GM19351 (cell line): Measurements from ENCODE around the gene C3orf22.
"Not testable (repeated sequence)": the region's sequence is repeated elsewhere in the genome, so short reads cannot be mapped to it uniquely, and the experiment has no call there.

ENCODE experiments used
- ATAC-seq: cut with Tn5 transposase; IDR thresholded peaks from one replicate; pipeline ENCODE4 v1.9.1; 2021; ENCODE audit warnings: mild to moderate bottlenecking, moderate library complexity; ENCODE audit not compliant: unreplicated experiment

Gene C3orf22, protein sequence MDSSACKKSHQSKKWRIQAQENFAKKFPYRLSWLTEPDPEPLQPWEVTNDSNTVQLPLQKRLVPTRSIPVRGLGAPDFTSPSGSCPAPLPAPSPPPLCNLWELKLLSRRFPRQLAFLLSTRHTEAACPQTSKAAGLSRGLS

DNA sequence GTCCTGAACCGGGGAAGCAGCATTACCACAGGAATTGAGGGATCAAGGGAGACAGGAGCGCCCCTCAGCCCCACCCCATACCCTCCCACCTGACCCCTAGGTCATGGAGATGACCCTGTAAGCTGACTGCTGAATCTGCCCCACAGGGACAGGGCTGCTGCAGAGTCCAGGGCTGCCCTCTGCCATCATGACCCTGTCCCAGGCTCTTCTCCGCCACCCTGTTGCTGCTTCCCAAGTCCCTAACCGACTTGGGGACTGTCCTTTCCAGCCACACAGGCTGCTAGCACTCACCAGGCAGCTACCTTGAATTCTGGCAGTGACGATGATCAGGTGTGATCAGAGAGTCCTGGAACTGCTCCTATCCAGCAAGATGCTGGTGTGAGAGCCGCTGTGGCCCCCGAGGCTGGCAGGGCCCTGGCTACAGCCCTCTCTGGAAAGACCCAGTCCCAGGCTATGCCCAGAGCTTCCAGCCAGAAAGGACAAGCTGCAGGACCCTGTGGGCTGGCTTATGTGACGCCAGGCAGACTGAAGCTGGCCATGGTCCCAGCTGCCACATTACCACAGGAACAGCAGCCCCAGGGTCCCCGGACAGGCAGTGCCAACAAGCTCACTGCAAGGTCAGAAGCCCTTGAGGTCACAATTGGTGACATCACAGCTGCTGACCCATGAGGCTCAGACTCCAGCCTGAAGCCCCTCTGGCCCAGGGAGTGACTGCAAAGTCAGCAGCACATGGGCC, at the start of gene C3orf22:
TSS of gene C3orf22 (minus strand) at position 597 of the 736 bp plus-strand sequence. CDS start 5,542 bp downstream, outside the sequence.
- ATAC-seq, result no peak

- ATAC-seq, result no peak
Measured at GRCh38 chr3:126607214-126607908, 48.6 kb upstream of the C3orf22 start.

GRCh38 chr3:126606001-126606400, 47.3 kb upstream of the C3orf22 start:
- ATAC-seq, result no peak

DNA sequence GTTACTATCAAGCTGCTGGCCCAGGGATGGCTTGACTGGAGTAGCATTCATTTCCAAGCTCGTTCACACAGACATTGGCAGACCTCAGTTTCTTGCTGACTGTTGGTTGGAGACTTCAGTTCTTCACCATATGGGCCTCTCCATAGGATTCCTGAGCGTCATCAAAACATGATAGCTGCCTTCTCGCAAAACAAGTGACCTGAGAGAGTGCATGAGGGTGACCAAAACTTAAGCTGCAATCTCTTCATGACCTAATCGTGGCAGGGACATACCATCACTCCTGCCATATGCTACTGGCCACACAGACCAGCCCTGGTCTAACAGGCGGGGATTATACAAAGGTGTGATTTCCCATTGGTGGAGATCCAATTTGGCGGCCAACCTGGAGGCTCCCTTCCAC, 46.0 kb upstream of the C3orf22 start:
- no peak for ATAC-seq

- ATAC-seq, result no peak
Measured at GRCh38 chr3:126599101-126599500, 40.4 kb upstream of the C3orf22 start.

GRCh38 chr3:126595479-126595878, 36.7 kb upstream of the C3orf22 start:
- ATAC-seq, result not testable (repeated sequence)

DNA sequence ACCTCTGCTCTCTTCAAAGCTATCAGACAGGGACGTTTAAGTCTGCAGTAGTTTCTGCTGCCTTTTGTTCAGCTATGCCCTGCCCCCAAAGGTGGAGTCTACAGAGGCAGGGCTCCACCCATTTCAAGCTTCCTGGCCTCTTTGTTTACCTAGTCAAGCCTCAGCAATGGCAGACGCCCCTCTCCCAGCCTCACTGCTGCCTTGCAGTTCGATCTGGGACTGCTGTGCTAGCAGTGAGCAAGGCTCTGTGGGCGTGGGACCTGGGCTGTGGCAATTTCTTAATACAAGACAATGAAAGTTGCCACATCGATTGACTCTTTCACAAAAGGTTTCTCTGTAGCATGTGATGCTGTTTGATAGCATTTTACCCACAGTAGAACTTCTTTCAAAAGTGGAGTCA, 32.8 kb upstream of the C3orf22 start:
- ATAC-seq, result not testable (repeated sequence)

GRCh38 chr3:126582311-126582710, 23.6 kb upstream of the C3orf22 start:
- ATAC-seq, result no peak

GRCh38 chr3:126581569-126581968, 22.8 kb upstream of the C3orf22 start:
- no peak for ATAC-seq

DNA sequence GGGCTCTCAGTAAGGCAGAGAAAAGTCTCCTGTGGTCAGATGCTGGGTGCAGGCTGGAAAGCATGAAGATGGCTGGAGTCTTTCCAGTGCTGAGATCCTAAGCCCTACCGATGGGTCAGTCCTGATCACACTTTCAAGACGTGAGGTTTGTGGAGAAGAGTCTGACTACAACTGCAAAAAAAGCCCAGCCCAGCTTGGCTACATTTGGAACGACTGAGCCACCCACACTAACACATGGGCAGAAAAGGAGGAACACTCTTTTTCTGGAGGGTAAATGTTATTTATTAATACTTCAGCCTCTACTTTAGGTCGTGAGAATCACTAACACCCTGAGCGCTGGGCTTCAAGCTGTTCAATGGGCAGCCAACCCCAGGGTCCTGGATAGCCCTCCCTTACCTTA, 22.0 kb upstream of the C3orf22 start:
- ATAC-seq, result no peak

GRCh38 chr3:126578702-126579101, 20.0 kb upstream of the C3orf22 start:
- ATAC-seq, result no peak

- no peak for ATAC-seq
Measured at GRCh38 chr3:126577261-126577660, 18.5 kb upstream of the C3orf22 start.

GRCh38 chr3:126573492-126574117, 14.9 kb upstream of the C3orf22 start:
- no peak for ATAC-seq

GRCh38 chr3:126571078-126571477, 12.3 kb upstream of the C3orf22 start:
- no peak for ATAC-seq

- ATAC-seq, result no peak
Measured at GRCh38 chr3:126570103-126570541, 11.4 kb upstream of the C3orf22 start.

DNA sequence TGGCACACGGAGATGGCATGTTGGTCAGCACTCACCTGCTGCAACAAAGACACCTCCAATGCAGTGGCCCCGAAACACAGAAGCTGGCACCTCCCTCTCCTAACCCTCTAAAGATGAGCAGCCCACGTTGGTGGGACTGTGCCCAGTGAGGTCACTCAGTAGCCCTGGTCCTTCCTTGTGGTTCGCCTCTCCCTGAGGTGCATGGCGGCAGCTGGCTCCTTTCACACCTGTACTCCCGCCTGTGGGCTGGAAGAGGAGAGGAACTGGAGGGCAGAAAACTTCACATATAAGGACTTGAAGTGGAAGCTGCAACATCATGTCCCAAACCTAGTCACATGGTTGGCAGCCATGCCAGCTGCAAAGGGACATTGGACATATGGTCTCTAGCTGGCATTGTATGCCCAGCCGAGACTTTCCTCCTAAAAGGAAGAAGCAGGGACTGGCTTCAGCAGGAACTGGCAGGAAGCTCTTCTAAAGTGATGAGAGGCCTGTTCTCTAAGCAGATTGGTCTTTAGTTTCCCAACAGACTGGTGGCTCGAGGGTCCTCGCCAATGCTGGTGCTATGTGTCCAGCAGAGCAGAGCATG, 10.8 kb upstream of the C3orf22 start:
- no peak for ATAC-seq

DNA sequence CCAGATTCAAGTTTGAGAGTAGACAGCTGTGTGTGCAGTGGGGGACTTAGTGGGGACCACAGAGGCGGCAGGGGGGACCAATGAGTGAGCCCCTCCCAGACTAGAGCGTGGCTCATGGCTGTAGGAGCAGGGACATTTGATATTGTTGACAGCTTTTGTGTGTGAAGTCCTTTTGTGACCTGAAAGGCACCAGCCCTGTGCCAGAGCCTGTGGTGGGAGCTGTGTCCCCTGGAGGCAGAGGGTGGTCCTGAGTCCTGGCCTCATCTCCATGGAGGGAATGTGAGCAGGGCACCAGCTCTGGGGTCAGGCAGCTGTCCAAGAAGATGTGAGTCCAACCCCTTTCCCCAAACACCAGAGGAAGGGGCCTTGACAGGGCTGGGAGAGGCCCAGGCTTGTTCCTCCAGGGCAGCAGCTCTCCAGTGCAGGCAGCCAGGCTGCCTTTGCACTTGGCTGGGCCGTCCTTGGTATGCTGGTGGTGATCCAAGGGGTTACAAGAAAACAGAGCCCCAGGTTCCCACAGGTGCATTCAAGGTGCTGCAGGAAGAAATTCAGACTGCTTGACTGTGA, 10.1 kb upstream of the C3orf22 start:
- ATAC-seq, result no peak

GRCh38 chr3:126567696-126568438, 9.1 kb upstream of the C3orf22 start:
- ATAC-seq, result no peak

- ATAC-seq, result no peak
Measured at GRCh38 chr3:126562737-126563276, 4.1 kb upstream of the C3orf22 start.

DNA sequence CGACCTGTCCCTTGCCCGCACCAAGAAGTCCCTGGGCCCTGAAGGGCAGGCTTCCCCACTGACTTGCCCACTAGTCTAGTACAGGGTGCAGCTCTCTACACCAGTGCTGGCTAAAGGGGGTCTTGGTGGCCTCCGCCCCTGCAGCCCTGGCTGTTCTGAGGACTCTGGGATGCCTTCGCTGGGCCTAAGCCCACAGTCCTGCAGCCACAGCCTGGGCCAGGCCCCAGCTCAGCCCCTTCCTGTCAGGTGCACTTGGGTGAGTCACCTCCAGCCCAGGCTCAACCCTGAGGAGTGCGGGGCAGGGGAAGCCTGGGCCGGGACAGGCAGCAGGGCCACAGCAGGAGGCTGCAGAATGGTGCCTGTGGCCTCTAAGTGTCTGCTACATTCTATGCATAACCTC, 971 bp downstream of the C3orf22 start:
- no peak for ATAC-seq
